K562 (cell line): ENCODE measurements around the gene MGAT4D.

Experiments used
- BHLHE40 ChIP-seq: IDR thresholded peaks from 2 replicates; pipeline ENCODE4 v1.6.1; 2011; ENCODE audit warnings: low read length, improper control_type of control experiment
- FOXJ2 ChIP-seq: fragments of 200-800 bp; sonication (Bioruptor generic); IDR thresholded peaks from 2 replicates; pipeline ENCODE4 v1.6.1; 2016; ENCODE audit warnings: missing genetic modification characterization, missing compliant biosample characterization
- POLR2A ChIP-seq: fragments of 450-650 bp; conservative IDR thresholded peaks from 2 replicates; pipeline ENCODE4 v1.6.1; 2016
- SMAD1 ChIP-seq: fragments of 150-350 bp; IDR thresholded peaks from 2 replicates; pipeline ENCODE4 v1.6.1; 2014; ENCODE audit warnings: low read length, low read depth; ENCODE audit not compliant: partially characterized antibody
- TAF1 ChIP-seq: IDR thresholded peaks from 2 replicates; pipeline ENCODE4 v1.6.1; 2011; ENCODE audit warnings: mild to moderate bottlenecking, low read length, moderate library complexity; ENCODE audit not compliant: insufficient read depth, control insufficient read depth, severe bottlenecking; ENCODE audit errors: extremely low read depth
- ZNF76 ChIP-seq: fragments of 250-450 bp; sonication (Bioruptor Pico); IDR thresholded peaks from 2 replicates; pipeline ENCODE4 v1.4.0; 2020; ENCODE audit warnings: mild to moderate bottlenecking, moderate library complexity, borderline replicate concordance
- ZNF778 ChIP-seq: fragments of 450-650 bp; formaldehyde crosslinking; IDR thresholded peaks from 2 replicates; pipeline ENCODE4 v1.4.0; 2020; ENCODE audit warnings: mild to moderate bottlenecking, moderate library complexity
- TF ChIP-seq, protein P1 (sequence below): sonication (generic); formaldehyde crosslinking; IDR thresholded peaks from 2 replicates; pipeline ENCODE4 v1.8.0; 2022; ENCODE audit warnings: mild to moderate bottlenecking, missing genetic modification reagents
- TF ChIP-seq, protein P2 (sequence below), 3 experiments: IDR thresholded peaks in 2 of 3; conservative IDR thresholded peaks in 1 of 3; 2 replicates each; pipeline ENCODE4 v1.5.1; 2011 to 2012; ENCODE audit warnings: low read length in 3 of 3, mild to moderate bottlenecking in 3 of 3, control low read depth in 2 of 3, improper control_type of control experiment in 1 of 3, inconsistent platforms in 1 of 3, low read depth in 1 of 3, mixed read lengths in 1 of 3, moderate library complexity in 1 of 3; ENCODE audit not compliant: insufficient read depth in 2 of 3
- TF ChIP-seq, protein P3 (sequence below): fragments of 250-450 bp; sonication (Bioruptor Pico); IDR thresholded peaks from 2 replicates; pipeline ENCODE4 v1.5.1; 2021; ENCODE audit warnings: mild to moderate bottlenecking
- TF ChIP-seq, protein P4 (sequence below): sonication (generic); formaldehyde crosslinking; IDR thresholded peaks from 2 replicates; pipeline ENCODE4 v1.8.0; 2022; ENCODE audit warnings: missing genetic modification reagents, mild to moderate bottlenecking, moderate library complexity, borderline replicate concordance
- TF ChIP-seq, protein P5 (sequence below): fragments of 250-450 bp; sonication (Bioruptor Pico); IDR thresholded peaks from 2 replicates; pipeline ENCODE4 v1.8.0; 2021; ENCODE audit warnings: mild to moderate bottlenecking, moderate library complexity

DNA sequence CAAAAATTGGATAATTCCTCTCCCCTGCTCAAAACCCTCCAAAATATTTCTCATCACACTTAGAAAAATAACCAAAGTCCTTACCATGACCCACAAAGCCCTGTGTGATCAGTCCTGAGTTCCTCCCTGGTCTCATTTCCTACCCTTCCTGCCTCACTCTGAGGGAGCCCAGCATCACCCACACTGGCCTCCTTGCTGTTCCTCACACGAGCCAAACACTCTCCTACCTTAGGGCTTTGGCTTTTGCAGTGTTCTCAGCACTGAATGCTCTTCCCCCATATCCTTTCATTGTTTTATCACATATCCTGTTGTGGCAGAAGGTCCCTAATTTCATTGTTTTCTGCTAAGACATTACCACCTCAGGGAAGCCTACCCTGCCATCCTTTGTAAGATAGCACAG, 12.2 kb downstream of the MGAT4D start:
- TF ChIP-seq ZNF778 (CRISPR knock-in tag), result no peak
- TF ChIP-seq, protein P1, sequence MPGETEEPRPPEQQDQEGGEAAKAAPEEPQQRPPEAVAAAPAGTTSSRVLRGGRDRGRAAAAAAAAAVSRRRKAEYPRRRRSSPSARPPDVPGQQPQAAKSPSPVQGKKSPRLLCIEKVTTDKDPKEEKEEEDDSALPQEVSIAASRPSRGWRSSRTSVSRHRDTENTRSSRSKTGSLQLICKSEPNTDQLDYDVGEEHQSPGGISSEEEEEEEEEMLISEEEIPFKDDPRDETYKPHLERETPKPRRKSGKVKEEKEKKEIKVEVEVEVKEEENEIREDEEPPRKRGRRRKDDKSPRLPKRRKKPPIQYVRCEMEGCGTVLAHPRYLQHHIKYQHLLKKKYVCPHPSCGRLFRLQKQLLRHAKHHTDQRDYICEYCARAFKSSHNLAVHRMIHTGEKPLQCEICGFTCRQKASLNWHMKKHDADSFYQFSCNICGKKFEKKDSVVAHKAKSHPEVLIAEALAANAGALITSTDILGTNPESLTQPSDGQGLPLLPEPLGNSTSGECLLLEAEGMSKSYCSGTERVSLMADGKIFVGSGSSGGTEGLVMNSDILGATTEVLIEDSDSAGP (CRISPR knock-in tag), result no peak
- TF ChIP-seq BHLHE40, result no peak
- TF ChIP-seq, protein P2, sequence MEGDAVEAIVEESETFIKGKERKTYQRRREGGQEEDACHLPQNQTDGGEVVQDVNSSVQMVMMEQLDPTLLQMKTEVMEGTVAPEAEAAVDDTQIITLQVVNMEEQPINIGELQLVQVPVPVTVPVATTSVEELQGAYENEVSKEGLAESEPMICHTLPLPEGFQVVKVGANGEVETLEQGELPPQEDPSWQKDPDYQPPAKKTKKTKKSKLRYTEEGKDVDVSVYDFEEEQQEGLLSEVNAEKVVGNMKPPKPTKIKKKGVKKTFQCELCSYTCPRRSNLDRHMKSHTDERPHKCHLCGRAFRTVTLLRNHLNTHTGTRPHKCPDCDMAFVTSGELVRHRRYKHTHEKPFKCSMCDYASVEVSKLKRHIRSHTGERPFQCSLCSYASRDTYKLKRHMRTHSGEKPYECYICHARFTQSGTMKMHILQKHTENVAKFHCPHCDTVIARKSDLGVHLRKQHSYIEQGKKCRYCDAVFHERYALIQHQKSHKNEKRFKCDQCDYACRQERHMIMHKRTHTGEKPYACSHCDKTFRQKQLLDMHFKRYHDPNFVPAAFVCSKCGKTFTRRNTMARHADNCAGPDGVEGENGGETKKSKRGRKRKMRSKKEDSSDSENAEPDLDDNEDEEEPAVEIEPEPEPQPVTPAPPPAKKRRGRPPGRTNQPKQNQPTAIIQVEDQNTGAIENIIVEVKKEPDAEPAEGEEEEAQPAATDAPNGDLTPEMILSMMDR (IDR thresholded peaks at IDR 0.05 in 2 of 3, conservative IDR thresholded peaks at IDR 0.05 in 1 of 3; ENCODE audit: insufficient read depth in 2 of 3, low read depth in 1 of 3, low read length in 3 of 3), result no peak
- TF ChIP-seq, protein P3, sequence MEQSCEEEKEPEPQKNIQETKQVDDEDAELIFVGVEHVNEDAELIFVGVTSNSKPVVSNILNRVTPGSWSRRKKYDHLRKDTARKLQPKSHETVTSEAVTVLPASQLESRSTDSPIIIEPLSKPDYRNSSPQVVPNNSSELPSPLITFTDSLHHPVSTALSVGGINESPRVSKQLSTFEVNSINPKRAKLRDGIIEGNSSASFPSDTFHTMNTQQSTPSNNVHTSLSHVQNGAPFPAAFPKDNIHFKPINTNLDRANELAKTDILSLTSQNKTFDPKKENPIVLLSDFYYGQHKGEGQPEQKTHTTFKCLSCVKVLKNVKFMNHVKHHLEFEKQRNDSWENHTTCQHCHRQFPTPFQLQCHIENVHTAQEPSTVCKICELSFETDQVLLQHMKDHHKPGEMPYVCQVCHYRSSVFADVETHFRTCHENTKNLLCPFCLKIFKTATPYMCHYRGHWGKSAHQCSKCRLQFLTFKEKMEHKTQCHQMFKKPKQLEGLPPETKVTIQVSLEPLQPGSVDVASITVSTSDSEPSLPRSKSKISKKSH (CRISPR knock-in tag), result no peak
- TF ChIP-seq, protein P4, sequence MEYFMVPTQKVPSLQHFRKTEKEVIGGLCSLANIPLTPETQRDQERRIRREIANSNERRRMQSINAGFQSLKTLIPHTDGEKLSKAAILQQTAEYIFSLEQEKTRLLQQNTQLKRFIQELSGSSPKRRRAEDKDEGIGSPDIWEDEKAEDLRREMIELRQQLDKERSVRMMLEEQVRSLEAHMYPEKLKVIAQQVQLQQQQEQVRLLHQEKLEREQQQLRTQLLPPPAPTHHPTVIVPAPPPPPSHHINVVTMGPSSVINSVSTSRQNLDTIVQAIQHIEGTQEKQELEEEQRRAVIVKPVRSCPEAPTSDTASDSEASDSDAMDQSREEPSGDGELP (CRISPR knock-in tag), result no peak
- no peak for TF ChIP-seq ZNF76
- TF ChIP-seq TAF1, result no peak
- TF ChIP-seq POLR2A, result no peak
- no peak for TF ChIP-seq SMAD1
- TF ChIP-seq, protein P5, sequence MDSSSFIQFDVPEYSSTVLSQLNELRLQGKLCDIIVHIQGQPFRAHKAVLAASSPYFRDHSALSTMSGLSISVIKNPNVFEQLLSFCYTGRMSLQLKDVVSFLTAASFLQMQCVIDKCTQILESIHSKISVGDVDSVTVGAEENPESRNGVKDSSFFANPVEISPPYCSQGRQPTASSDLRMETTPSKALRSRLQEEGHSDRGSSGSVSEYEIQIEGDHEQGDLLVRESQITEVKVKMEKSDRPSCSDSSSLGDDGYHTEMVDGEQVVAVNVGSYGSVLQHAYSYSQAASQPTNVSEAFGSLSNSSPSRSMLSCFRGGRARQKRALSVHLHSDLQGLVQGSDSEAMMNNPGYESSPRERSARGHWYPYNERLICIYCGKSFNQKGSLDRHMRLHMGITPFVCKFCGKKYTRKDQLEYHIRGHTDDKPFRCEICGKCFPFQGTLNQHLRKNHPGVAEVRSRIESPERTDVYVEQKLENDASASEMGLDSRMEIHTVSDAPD, result no peak
- no peak for TF ChIP-seq FOXJ2 (tag)
